ENCODE data around the gene P4HA3.

P4HA3 gene

DNA sequence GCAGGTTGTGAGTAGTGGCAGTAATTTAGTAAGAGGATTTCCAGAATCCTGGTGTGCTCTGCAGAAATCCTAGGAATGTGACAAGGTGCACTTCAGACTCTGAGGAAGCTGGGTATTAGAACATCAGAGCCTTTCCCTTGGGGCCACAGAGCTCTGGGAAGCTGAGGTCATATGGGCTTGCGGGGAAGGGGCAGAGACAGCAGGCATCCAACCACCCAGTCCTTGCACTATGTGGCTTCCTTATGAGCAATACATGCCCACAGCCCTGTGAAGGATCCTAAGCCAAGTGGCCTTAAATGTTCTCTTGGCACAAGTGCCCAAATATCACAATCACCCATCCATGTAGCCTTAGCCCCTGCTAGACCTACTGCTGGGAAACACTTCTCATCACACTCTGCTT is 46.2 kb downstream of the P4HA3 start:
- DNase-seq (ENCODE audit: low spot score) = no peak

DNA sequence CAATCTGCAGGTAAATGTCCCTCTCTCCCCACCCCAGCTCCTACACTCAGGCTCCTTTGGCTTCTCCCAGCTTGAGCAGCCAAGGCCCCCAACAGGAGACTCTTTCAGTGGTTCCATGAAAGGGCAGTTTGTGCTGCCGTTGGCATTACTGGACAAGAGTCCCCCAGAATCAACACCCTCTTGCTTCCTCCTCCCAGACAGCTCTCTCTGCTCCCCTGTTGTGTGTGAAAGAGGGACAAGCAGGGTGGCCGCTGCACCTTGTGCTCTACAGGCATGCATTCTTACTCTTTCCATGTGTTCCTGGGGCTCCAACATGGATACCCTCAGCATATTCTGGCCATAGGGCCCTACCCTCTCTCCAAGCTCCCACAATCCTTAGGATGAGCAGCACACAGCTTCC is 48.7 kb downstream of the P4HA3 start:
- no peak for DNase-seq (ENCODE audit: low spot score)

DNA sequence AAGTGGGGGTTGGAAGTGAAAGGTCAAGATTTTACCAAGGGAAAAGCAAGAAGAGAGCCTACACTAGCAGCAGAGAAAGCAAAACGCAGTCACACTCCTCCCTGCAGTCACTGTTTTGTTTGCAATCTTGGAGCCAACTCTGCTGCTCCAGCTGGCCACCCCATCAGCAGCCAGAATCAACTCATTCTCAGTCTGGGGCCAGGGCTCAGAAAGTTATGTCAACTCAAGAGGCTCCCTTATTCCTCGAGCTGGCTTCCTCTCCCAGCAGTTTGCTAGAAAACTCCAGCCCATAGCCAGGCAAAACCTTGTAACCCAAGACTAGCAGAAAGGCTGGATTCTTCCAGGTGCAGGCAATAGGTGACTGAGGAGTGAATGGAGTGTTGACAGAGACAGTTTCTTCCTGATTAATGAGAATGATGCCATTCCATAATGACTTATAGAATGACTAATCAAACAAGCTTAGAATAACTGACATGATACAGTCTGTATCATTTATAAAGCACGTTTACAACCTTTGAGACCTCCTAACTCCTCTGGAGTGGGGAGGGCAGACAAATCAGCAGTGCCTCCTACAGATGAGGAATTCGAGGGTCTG is 53.4 kb downstream of the P4HA3 start:
- no peak for DNase-seq (ENCODE audit: low spot score)

DNA sequence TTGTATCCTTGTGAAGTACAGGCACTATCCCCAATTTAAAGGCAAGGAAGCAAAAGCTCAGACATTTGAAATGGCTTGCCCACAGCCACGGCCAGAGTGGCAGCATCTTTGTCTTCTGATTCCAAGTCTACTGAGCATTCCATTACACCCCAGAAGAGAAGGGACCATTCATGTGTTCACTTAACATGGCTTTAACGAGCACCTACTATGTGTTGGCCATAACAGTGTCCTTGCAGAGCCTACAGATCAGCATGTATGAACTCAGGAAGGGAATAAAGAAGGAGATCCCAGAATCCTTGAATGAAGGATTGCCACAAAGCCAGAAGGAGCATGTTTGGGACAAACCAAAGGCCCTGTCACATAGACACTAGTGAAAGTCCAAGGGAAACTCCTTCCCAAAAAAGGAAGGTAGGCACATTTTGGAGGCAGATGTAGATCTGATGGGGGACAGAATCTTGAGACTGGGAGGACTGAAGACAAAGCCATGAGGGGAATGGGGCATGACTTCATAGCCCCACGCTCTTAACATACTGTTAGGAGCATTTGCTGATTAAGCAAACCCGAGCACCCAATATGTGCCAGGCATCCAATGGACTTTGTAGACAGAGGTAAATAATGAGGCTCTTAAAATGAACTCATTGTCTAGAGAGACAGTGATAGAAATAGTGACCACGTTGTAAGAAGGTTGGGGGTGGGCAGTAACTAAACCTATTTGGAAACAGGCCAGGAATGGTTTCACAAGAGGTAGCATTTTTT is 54.9 kb downstream of the P4HA3 start:
- DNase-seq (ENCODE audit: low spot score) = no peak

DNA sequence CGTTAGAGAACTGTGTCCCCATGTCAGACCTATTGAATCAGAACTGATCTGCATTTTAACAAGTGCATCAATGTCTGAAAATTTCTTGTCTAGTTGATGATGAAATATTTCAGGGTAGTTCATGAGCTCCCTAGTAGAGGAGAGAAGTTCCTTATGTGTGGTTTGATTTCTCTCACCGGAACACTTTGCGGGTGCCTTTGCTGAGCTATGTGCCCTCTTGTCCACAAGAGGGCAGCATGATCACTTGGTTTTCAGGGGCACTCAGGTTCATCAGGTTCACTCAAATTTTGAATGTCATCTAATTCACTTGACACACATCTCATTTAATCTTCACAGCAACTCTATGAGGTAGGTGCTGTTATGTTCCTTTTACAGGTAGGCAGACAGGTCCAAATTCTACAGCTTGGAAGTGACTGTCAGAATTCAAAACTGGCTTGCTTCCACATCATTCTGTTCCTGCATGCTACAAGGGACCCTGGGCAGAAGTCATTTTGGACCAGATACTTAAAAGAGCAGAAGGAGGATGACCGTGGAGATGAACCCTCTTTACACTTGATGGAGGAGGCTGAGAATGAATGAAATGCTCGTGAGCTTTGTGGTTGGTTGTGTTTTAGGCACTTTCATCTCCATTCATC is 55.6 kb downstream of the P4HA3 start:
- peak; percentile 56 for DNase-seq (ENCODE audit: low spot score)

DNA sequence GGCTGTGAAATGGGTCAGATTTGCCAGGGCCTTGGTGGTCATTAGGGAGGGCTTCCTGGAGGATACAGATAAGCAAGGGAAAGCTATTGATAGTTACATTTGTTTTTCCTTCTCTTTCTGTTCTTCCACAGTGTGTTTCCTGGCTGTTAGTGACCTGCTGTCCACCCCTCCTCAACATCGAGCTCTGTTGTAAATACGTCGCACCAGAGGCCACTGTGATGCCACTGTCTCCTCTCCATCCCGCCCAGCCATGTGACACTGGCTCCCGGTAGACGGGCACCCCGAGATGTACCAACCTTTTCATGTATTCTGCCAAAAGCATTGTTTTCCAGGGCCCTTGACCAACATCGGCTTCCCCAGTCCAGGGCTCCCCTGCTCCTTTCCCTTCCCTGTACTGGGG is 58.1 kb downstream of the P4HA3 start:
- DNase-seq (ENCODE audit: low spot score) = no peak

DNA sequence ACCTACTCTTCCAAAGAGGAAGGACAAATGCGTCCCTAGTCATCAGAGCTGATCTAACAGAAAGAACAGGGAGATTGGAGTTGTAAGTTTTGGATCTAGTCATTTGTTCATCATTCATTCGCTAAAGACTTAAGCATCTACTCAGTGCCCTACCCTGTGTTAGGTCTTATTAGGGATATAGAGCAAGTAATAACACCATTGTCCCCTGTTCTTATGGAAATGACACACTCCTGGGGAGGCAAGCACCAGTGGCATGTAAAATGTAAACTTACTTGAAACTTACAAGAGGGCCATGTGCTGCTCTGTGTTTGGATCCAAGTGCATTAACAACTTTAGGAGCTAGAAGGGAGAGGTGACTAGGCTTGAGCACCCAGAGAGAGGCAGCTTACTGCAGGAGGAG is 61.9 kb downstream of the P4HA3 start:
- DNase-seq (ENCODE audit: low spot score) = no peak

DNA sequence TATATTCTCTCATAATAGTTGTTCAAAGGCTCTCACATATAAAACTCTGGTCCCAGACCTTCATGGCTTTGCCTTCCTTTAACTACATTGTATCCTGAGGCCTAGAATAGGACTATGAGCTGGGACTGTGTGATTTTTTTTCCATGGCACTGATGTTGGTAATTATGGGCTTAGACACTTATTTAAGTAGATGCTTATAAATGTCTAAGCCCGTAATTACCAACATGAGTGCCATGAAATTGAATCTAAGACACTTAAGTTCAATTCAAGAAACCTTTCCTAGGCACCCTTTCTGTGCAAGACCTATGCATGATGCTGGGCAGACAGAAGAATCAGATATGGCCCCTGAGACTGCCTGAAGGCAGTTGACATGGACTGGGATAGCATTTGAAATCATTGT is 63.0 kb downstream of the P4HA3 start:
- DNase-seq (ENCODE audit: low spot score) = no peak

DNA sequence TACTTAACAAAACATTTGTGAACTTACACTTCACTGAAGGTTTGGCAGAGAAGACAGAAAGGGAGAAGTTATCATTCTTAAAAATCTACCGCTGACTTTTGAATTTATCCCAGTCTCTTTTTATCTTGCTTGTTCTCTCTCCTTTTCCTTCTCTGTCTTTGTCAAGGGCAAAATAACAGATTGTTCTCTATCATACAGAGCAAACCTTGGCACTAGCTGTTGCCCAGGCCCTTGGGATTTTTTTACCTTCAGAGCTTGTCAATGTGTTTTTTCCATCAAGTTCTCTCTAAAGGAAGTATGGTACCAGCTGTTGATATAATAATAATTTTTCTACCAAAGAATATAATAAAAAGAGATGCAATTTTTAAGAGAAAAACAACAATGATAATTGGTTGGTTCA is 73.2 kb downstream of the P4HA3 start:
- no peak for DNase-seq (ENCODE audit: low spot score)

DNA sequence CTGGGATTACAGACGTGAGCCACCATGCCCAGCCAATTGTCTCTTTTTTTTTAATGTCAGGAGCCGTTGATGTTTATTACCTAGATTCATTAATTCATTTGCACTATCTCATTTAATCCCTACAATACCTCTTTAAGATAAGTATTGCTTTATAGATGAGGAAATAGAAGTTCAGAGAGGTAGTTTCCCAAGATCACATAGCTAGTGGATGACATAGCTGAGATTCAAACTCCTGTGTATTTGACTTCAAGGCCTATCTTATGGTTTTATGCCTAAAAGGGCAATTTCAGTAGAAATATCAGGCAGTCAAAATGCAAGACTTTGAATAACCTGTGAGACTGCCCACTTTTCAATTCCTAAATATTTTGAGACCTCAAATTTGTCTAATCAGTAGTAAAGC is 73.9 kb downstream of the P4HA3 start:
- no peak for DNase-seq (ENCODE audit: low spot score)

DNA sequence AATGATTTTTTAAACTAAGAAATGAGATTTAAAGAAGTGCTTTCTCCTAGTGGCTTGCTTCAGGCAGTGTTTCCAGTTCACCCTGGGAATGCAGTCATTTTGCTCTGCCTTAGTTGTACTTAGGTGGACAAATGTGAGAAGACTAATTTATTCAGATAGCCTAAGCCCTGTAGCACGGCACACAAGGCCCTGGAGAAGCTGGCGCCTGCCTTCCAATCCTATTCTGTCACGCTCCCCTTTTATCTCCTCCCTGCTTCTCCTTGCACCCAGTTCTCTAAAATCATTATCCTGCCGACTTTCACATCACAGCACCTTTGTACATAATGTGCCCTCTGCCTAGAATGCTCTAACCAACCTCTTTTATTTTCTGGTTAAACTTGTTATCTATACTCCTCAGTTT is 76.3 kb downstream of the P4HA3 start:
- DNase-seq (ENCODE audit: low spot score) = no peak

DNA sequence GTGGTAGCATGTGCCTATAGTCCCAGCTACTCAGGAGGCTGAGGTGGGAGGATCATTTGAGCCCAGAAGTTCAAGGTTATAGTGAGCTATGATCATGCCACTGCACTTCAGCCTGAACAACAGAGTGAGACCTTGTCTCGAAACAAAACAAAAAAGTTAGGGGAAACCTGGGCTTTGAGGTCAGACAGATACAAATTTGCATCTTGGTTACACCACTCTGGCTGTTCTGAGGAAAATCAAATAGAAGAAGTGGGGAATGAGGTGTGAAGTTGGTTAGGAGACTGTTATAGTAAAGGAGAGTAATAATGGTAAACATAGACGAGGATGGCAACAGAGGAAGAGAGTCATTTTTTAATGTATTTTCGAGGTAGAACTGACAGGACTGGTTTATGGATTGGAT is 77.8 kb downstream of the P4HA3 start:
- no peak for DNase-seq (ENCODE audit: low spot score)

DNA sequence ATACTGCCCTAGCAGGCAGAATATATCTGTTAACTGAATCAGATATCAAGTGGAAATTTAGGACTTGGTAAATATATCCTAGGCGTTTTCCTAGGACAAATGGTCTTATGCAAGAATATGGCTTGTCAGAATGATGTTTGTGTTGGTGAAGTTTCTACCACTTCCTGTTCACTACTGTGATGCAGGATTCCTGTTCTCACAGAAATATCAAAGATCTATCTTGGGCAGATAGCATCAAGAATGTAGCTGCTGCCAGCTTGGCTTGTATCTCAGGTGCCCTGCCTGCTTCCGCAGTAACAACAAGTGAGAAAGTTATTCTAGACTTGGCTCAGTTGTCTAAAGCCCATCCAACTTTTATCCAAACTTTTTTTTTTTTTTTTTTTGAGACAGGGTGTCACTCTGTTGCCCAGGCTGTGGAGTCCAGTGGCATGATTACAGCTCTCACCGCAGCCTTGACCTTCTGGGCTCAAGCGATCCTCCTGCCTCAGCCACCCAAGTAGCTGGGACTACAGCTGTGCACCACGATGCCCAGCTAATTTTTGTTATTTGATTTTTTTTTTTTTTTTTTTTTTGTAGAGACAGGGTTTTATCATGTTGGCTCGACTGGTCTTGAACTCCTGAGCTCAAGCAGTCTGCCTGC is 79.0 kb downstream of the P4HA3 start:
- DNase-seq (ENCODE audit: low spot score) = no peak

DNA sequence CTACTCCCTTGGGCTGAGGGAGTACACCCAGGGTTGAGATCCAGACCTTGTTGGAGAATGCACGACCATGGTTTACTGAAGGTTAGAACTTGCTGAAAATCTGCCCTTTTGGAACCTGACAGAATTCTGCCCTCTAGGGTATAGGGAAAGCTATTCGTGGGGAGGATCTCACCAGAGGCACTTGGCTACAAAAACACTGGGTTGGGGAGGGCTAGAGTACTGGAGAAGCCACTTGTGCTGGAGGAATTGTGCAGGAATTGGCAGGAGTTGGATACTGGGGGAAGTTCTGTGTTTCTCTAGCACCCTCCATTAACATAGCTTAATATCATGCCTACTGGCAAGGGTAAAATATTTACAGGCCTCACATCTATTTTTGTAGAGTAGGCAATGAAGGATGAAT is 84.5 kb downstream of the P4HA3 start:
- no peak for DNase-seq (ENCODE audit: low spot score)

DNA sequence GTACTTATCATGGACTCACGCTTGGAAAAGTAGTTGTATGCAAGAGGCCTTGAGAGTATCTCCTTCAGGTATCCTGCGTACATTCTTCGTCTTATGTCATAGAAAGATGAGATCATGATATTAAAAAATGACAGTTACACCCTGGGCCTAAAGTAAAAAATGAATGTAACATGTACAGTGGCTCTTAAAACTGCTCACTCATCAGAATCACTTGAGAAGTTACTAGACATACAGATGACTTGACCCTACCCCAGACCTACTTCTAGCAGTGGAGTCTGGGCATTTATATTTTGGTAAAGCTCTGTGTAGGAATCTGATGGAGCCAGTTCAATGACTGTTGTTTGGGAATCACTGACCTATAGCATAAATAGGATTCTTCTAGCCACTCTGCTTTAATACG is 85.9 kb downstream of the P4HA3 start:
- DNase-seq (ENCODE audit: low spot score) = no peak

DNA sequence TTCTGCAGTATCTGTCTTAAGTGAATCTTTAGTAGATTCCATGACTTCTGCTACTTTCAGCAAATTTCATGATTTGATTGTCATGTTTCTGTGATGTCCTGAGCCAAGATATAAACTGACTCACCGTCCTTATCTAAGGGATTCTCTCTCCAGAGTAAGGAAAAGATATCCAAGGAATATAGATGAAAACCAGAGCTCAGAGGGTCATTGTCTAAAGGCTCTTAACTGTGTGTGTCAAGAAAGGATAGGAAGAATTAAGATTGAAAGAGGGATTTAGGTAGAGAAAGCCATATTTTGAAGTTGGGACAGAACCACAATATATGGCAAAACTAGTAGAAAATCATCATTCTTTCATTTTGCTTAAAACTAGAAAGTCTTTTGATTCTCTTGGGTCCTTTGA is 89.6 kb downstream of the P4HA3 start:
- DNase-seq (ENCODE audit: low spot score) = no peak

DNA sequence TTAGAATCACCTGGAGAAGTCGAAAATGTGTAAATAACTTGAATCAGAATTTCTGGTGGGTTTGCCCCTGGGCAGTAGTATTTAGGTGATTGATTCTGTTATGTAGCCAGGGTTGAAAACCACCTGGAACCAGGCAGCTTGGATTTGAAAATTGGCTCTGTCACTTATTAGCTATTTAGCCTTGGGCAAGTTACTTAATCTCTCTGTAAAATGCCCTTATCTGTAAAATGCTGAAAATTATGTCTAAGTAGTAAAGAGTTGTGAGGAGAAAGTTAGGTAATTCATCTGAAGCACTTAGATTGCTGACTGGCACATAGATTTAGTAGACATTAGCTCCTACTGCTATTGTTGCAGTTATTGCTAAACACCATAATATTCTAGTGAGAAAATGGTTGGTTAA is 91.1 kb downstream of the P4HA3 start:
- DNase-seq (ENCODE audit: low spot score) = no peak
